Measurements from ENCODE around the gene CTNS. TPM values are rescaled to one million over a fixed set of nuclear protein-coding genes. Genes with fewer than 3 reads are reported as not detected.
A peak's percentile ranks its signal among the peaks of the same experiment; 100 is the strongest.

CTNS gene
- total and polyA plus RNA-seq, 8 donors: 9.0 to 14.2 (median 12.8) TPM

DNA sequence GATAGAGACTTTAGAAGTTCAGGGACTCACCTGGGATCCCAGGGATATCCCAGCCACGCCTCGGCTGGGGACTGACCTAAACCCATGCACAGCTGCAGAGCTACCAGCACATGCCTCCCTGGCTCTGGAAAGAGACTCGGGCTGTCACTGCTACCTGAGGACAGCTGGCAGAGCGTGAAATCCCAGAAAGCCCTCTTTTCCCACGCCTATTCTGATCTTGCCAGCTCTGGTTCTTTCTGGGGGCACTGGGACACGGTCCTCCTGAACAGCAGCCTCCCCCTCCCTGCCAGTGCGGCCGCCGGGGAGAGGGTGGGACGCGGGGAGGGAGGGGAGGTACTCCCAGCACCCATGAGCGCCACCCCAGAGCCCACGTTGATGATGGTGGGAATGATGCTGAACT, 48.6 kb downstream of the CTNS start:
- 12 to 27% methylated on average over 6 to 13 of the region's 13 CpGs for WGBS, 2 donors
- Histone ChIP-seq H3K4me3 (no peak overlapping the region), H3K27ac (no peak overlapping the region), H3K9me3 (no peaks in the 10 kb centered on the region), H3K27me3 (no peaks in the 10 kb centered on the region), H3K4me1 (no peaks in the 10 kb centered on the region), H3K36me3 (no peaks in the 10 kb centered on the region)
- intact Hi-C loops (cut with DNase I): no loop called here
- FAIRE-seq (no peak), ATAC-seq (no peak), DNase-seq (no peak)
- TF ChIP-seq CTCF (IDR thresholded peaks at IDR 0.05): no peak

- Histone ChIP-seq H3K36me3 (no peaks in the 10 kb centered on the region), H3K9me3 (no peaks in the 10 kb centered on the region), H3K27me3 (no peaks in the 10 kb centered on the region), H3K4me3 (no peak overlapping the region), H3K27ac (no peak overlapping the region), H3K4me1 (no peaks in the 10 kb centered on the region)
- no peak for TF ChIP-seq CTCF (IDR thresholded peaks at IDR 0.05)
- DNase-seq: no peak
- FAIRE-seq: no peak
- 51 to 71% methylated on average over 19 of the region's 19 CpGs for WGBS, 2 donors
- ATAC-seq: no peak
- intact Hi-C loops (cut with DNase I): no loop called here
Measured at GRCh38 chr17:3688027-3688553, 51.5 kb downstream of the CTNS start.

GRCh38 chr17:3688852-3689261, 52.3 kb downstream of the CTNS start:
- Histone ChIP-seq H3K9me3 (no peaks in the 10 kb centered on the region), H3K4me1 (no peaks in the 10 kb centered on the region), H3K4me3 (no peak overlapping the region), H3K27me3 (no peaks in the 10 kb centered on the region), H3K36me3 (no peaks in the 10 kb centered on the region), H3K27ac (no peak overlapping the region)
- FAIRE-seq (no peak), DNase-seq (no peak), ATAC-seq (peak in 1 of 4 donors; percentile 36)
- TF ChIP-seq CTCF (IDR thresholded peaks at IDR 0.05): no peak
- intact Hi-C loops (cut with DNase I): no loop called here
- WGBS, 2 donors: 75 to 82% methylated on average over 13 to 14 of the region's 14 CpGs

DNA sequence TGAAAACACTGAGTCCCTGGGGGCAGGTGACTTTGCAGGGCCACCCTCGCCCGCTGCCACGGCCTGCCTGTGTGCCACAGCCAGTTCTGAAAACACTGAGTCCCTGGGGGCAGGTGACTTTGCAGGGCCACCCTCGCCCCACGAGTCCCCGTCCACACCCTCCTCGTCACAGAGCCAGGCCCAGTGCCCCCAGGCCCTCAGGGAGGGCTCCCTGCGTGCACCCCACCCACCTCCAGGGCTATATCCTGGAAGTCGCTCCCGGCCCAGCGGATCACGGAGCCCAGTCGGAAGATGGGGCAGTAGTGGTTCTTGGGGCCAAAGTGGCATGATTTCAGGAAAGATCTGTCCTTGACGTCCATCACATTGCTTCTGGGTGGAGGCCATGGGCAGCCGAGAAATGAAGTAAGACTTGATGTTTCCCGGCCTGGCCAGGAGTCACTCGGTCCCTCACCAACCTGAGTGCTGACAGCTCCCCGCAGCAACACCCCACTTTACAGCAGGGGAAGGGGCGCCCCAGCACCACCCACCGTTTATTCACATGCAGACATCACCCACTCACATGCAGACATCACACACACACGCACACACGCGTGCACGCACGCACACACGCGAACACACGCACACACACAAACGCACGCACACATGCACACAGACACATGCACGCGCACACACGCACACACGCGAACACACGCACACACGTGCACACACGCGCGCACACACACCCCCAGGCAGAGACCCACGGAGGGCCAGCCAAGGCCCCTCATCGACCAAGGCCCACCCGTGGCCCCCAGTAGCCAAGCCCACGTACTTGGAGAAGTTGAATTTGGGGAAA, 52.9 kb downstream of the CTNS start:
- intact Hi-C loops (cut with DNase I): no loop called here
- FAIRE-seq (no peak), DNase-seq (no peak), ATAC-seq (peak in 1 of 4 donors; percentile 82)
- WGBS, 2 donors: 73 to 80% methylated on average over 40 to 44 of the region's 44 CpGs
- Histone ChIP-seq H3K4me1 (no peaks in the 10 kb centered on the region), H3K9me3 (no peaks in the 10 kb centered on the region), H3K4me3 (no peak overlapping the region), H3K36me3 (no peaks in the 10 kb centered on the region), H3K27ac (no peak overlapping the region), H3K27me3 (no peaks in the 10 kb centered on the region)
- no peak for TF ChIP-seq CTCF (IDR thresholded peaks at IDR 0.05)
